K562 (cell line): Measurements from ENCODE around the gene WBP1L. TPM values are rescaled to one million over a fixed set of nuclear protein-coding genes. Genes with fewer than 3 reads are reported as not detected.

Source experiments
- ATAC-seq: fragments of 200-7000 bp; cut with Tn5 transposase; 3 replicates; pipeline ENCODE4 v1.9.1; 2020; ENCODE audit warnings: moderate library complexity
- BruUV-seq: library from RNA; stranded (reverse); fragments of 400-500 nt; replicated peaks from 2 replicates; lab custom pipeline; 2021; lab: Mats Ljungman, UMichigan
- CTCF ChIA-PET: fragments of 300-600 bp; formaldehyde crosslinking; extraction: SDS; loops from one replicate; lab custom pipeline; 2021; ENCODE audit warnings: low intra/inter-chr PET ratio; lab: Yijun Ruan, JAX
- POLR2A ChIA-PET: fragments of 300-600, 350-650 bp; sonication (Branson Sonifier 250); formaldehyde crosslinking; extraction: SDS; loops from one replicate; lab custom pipeline; 2021; ENCODE audit warnings: antibody characterized with exemption, inconsistent platforms; lab: Yijun Ruan, JAX
- DNase-seq, 4 experiments: peaks; one replicate each; pipeline versions ENCODE4 v3.0.0 to v3.0.0-alpha.2; 2011 to 2018; ENCODE audit warnings: low spot score in 3 of 4, mixed read lengths in 3 of 4; ENCODE audit errors: extremely low read depth in 1 of 4
- FAIRE-seq: peaks from 2 replicates; lab custom pipeline; 2011; peaks lifted over from hg19 to GRCh38; lab: Jason Lieb, UNC
- H2AFZ ChIP-seq: 2 replicates; pipeline ENCODE4 v1.6.0; 2011; ENCODE audit warnings: low read depth, low read length, control low read depth, inconsistent platforms
- H3K27ac ChIP-seq: fragments of 200-600 bp; 3 replicates; pipeline ENCODE4 v1.8.0; 2011; ENCODE audit warnings: low read depth, mild to moderate bottlenecking, control low read depth, inconsistent platforms, low read length, moderate library complexity, mixed read lengths; ENCODE audit errors: extremely low read depth
- H3K27me3 ChIP-seq, 2 experiments: fragments of 300-600 bp in 1 of 2; 2 replicates in 1 of 2; 3 replicates in 1 of 2; pipeline versions ENCODE4 v1.6.0 to v1.8.0; 2011; ENCODE audit warnings: inconsistent platforms in 2 of 2, low read length in 2 of 2, mild to moderate bottlenecking in 1 of 2, mixed read lengths in 1 of 2, moderate library complexity in 1 of 2; ENCODE audit not compliant: control insufficient read depth in 2 of 2, insufficient read depth in 2 of 2
- H3K36me3 ChIP-seq: fragments of 300-600 bp; 3 replicates; pipeline ENCODE4 v1.8.0; 2011; ENCODE audit warnings: mild to moderate bottlenecking, low read length, inconsistent platforms; ENCODE audit not compliant: control insufficient read depth, insufficient read depth
- H3K4me1 ChIP-seq, 2 experiments: fragments of 200-600 bp in 1 of 2; replicated peaks in 1 of 2; 2 replicates in 1 of 2; 3 replicates in 1 of 2; pipeline versions ENCODE4 v1.5.1 to v1.8.0; 2011; ENCODE audit warnings: inconsistent platforms in 2 of 2, low read length in 2 of 2, mild to moderate bottlenecking in 1 of 2, mixed read lengths in 1 of 2, moderate library complexity in 1 of 2; ENCODE audit not compliant: control insufficient read depth in 2 of 2, insufficient read depth in 2 of 2
- H3K4me2 ChIP-seq: 2 replicates; pipeline ENCODE4 v1.6.1; 2011; ENCODE audit warnings: low read length, control low read depth, inconsistent platforms, mixed read lengths; ENCODE audit not compliant: insufficient read depth
- H3K4me3 ChIP-seq: fragments of 200-600 bp; sonication (generic), shearing (Covaris generic); 2 replicates; pipeline ENCODE4 v1.5.1; 2016; ENCODE audit warnings: control low read depth, inconsistent platforms
- H3K79me2 ChIP-seq: fragments of 200-600 bp; 3 replicates; pipeline ENCODE4 v1.8.0; 2011; ENCODE audit warnings: low read length, inconsistent platforms; ENCODE audit not compliant: control insufficient read depth, insufficient read depth
- H3K9ac ChIP-seq, 2 experiments: 2 replicates each; pipeline versions ENCODE4 v1.6.0 to v1.6.1; 2011; ENCODE audit warnings: low read depth in 2 of 2, low read length in 2 of 2, control low read depth in 1 of 2, inconsistent platforms in 1 of 2, mild to moderate bottlenecking in 1 of 2, mixed read lengths in 1 of 2; ENCODE audit not compliant: insufficient read depth in 1 of 2
- H3K9me1 ChIP-seq: one replicate; pipeline ENCODE4 v1.6.0; 2011; ENCODE audit warnings: inconsistent platforms, mild to moderate bottlenecking, low read length, moderate library complexity; ENCODE audit not compliant: control insufficient read depth, insufficient read depth
- H3K9me3 ChIP-seq: replicated peaks from 2 replicates; pipeline ENCODE4 v1.5.1; 2011; ENCODE audit warnings: low read depth, low read length, inconsistent platforms; ENCODE audit not compliant: control insufficient read depth, insufficient read depth
- H4K20me1 ChIP-seq: replicated peaks from 2 replicates; pipeline ENCODE4 v1.6.1; 2011; ENCODE audit warnings: low read length, inconsistent platforms, mixed read lengths; ENCODE audit not compliant: control insufficient read depth, insufficient read depth
- ATF2 ChIP-seq: sonication (generic); formaldehyde crosslinking; IDR thresholded peaks from 2 replicates; pipeline ENCODE4 v1.8.1; 2022; ENCODE audit warnings: missing genetic modification reagents
- C11orf30 ChIP-seq: fragments of 450-650 bp; IDR thresholded peaks from 2 replicates; pipeline ENCODE4 v1.6.1; 2016; ENCODE audit warnings: low read depth, mild to moderate bottlenecking
- EGR1 ChIP-seq: fragments of 450-650 bp; conservative IDR thresholded peaks from 2 replicates; pipeline ENCODE4 v1.6.1; 2017; ENCODE audit warnings: mild to moderate bottlenecking
- EP400 ChIP-seq: fragments of 450-650 bp; IDR thresholded peaks from 2 replicates; pipeline ENCODE4 v1.6.1; 2017; ENCODE audit warnings: antibody characterized with exemption, mild to moderate bottlenecking, moderate library complexity
- EZH2 ChIP-seq: IDR thresholded peaks from 2 replicates; pipeline ENCODE4 v1.6.1; 2012; ENCODE audit warnings: low read depth, mild to moderate bottlenecking, inconsistent platforms, low read length, borderline replicate concordance
- GABPA ChIP-seq: fragments of 200-800 bp; sonication (Bioruptor generic); conservative IDR thresholded peaks from 2 replicates; pipeline ENCODE4 v1.6.1; 2016; ENCODE audit warnings: low read depth, missing genetic modification characterization, missing compliant biosample characterization
- GABPB1 ChIP-seq: sonication (generic); formaldehyde crosslinking; IDR thresholded peaks from 2 replicates; pipeline ENCODE4 v1.8.0; 2022; ENCODE audit warnings: mild to moderate bottlenecking, missing genetic modification reagents
- GATAD2A ChIP-seq: fragments of 450-650 bp; IDR thresholded peaks from 2 replicates; pipeline ENCODE4 v1.6.1; 2017
- GMEB1 ChIP-seq: fragments of 250-450 bp; sonication (Bioruptor Pico); IDR thresholded peaks from 2 replicates; pipeline ENCODE4 v1.4.0; 2020; ENCODE audit warnings: mild to moderate bottlenecking
- KLF1 ChIP-seq: fragments of 450-650 bp; IDR thresholded peaks from 2 replicates; pipeline ENCODE4 v1.6.1; 2016; ENCODE audit warnings: missing genetic modification characterization, missing compliant biosample characterization
- NFYB ChIP-seq: IDR thresholded peaks from 2 replicates; pipeline ENCODE4 v1.6.1; 2011; ENCODE audit warnings: mild to moderate bottlenecking, moderate library complexity; ENCODE audit not compliant: insufficient read length; ENCODE audit errors: extremely low read depth
- PHB ChIP-seq: fragments of 250-450 bp; sonication (Bioruptor Pico); IDR thresholded peaks from 2 replicates; pipeline ENCODE4 v1.5.0; 2021
- RHOXF2B ChIP-seq: fragments of 250-450 bp; sonication (Bioruptor Pico); conservative IDR thresholded peaks from 2 replicates; pipeline ENCODE4 v1.5.1; 2021
- RNF219 ChIP-seq: fragments of 250-450 bp; sonication (Bioruptor Pico); IDR thresholded peaks from 2 replicates; pipeline ENCODE4 v1.5.0; 2022; ENCODE audit warnings: mild to moderate bottlenecking
- ZNF274 ChIP-seq: IDR thresholded peaks from 2 replicates; pipeline ENCODE4 v1.6.1; 2011; ENCODE audit warnings: low read depth, mild to moderate bottlenecking, low read length, moderate library complexity, borderline replicate concordance
- ZNF766 ChIP-seq: fragments of 200-800 bp; sonication (Bioruptor generic); conservative IDR thresholded peaks from 2 replicates; pipeline ENCODE4 v1.6.1; 2016; ENCODE audit warnings: missing genetic modification characterization, missing compliant biosample characterization
- WGBS: fragments of 100-300 bp; shearing (Covaris generic); methylation state at CpG from one replicate; pipeline ENCODE4 v1.1.6; 2016; ENCODE audit warnings: low coverage, mixed read lengths; ENCODE audit not compliant: insufficient coverage; ENCODE audit errors: missing lambda C conversion rate; 5-methylcytosine and 5-hydroxymethylcytosine counted together
- in situ Hi-C: fragments of 300-500 bp; cut with MboI; formaldehyde crosslinking; loops from 4 replicates; pipeline ENCODE4 v1.15.0; 2018; ENCODE audit warnings: inconsistent platforms, mixed read lengths
- intact Hi-C: fragments of 100-400 bp; cut with micrococcal nuclease; formaldehyde crosslinking; loops from 2 replicates; pipeline ENCODE4 v1.14.2; 2022
- polyA plus RNA-seq, 8 experiments: library from polyadenylated mRNA; depleted of rRNA in 4 of 8; stranded (reverse) in 5 of 8; unstranded in 3 of 8; fragments of >200 nt; fragmentation: Nextera tagmentation in 2 of 8; fragmentation: Illumina TruSeq in 1 of 8; extraction: Ambion mirVana in 2 of 8; extraction: Trizol in 1 of 8; gene quantifications; 2 replicates each; pipeline versions ENCODE4 v1.2.1 to v1.2.3, GENCODE V29; 2011 to 2014; ENCODE audit warnings: inconsistent platforms in 1 of 8, missing spikeins in 1 of 8
- total RNA-seq, 7 experiments: library from RNA; depleted of rRNA in 6 of 7; stranded (reverse); fragments of >200 nt in 6 of 7; fragmentation: Illumina TruSeq in 2 of 7; extraction: Trizol in 2 of 7; gene quantifications; 2 replicates each; pipeline versions ENCODE4 v1.2.1 to v1.2.3, GENCODE V29; 2011 to 2021; ENCODE audit warnings: low replicate concordance in 1 of 7

Gene WBP1L
- total and polyA plus RNA-seq, 9 of the 15 experiments (the other 6 are each of a cell fraction or from before 2014, with no cell fraction given), result 3.2 to 14.4 (median 11.3) TPM

- TF ChIP-seq C11orf30 (peak; percentile 78), EP400 (no peak)
- TF ChIP-seq, all 486 proteins: peak for 13
Observed at GRCh38 chr10:102856758-102857424, 113.1 kb downstream of the WBP1L start (continued).

GRCh38 chr10:102859911-102860310 is 116.2 kb downstream of the WBP1L start:
- no TSS peak for BruUV-seq
- H4K20me1 ChIP-seq, result no peaks in the 10 kb centered on the region
- TF ChIP-seq GATAD2A (no peak), KLF1 (tag) (no peak), GABPA (no peak), RNF219 (CRISPR knock-in tag) (no peak), RHOXF2B (no peak), NFYB (no peak), EZH2 (no peak), EGR1 (no peak), GMEB1 (no peak), ATF2 (no peak), PHB (no peak), GABPB1 (CRISPR knock-in tag) (no peak), ZNF274 (no peak), ZNF766 (no peak)

More at GRCh38 chr10:102859911-102860310, 116.2 kb downstream of the WBP1L start:
- WGBS, result 93% methylated on average over 2 of the region's 2 CpGs
- Histone ChIP-seq H2AFZ (no peak overlapping the region), H3K36me3 (peaks cover 10% of the 10 kb centered on the region; the same call in 1 of the 3 replicates), H3K9me1 (no peaks in the 10 kb centered on the region), H3K9me3 (no peaks in the 10 kb centered on the region), H3K79me2 (peaks cover 14% of the 10 kb centered on the region), H3K9ac (no peak overlapping the region), H3K4me2 (no peak overlapping the region), H3K4me1 (peaks cover 7 to 20% of the 10 kb centered on the region in 2 experiments; a peak in 3 of 5 replicates), H3K4me3 (no peak overlapping the region), H3K27ac (no peak overlapping the region), H3K27me3 (no peaks in the 10 kb centered on the region)
- ATAC-seq, result no peak
- no peak for DNase-seq
- in situ Hi-C loops (no loop called here), intact Hi-C loops (no loop called here)
- POLR2A ChIA-PET, result no interaction called here
- no peak for FAIRE-seq
- CTCF ChIA-PET, result no interaction called here
